Stimulated activated CD4-positive, alpha-beta T cell treated with anti-CD3 and anti-CD28 coated beads, TNF-alpha, amount 100 ng/mL, for 4 hours (primary cell): ENCODE data around the gene FAM117B.

Source experiments
- DNase-seq, 3 experiments: peaks; one replicate each; pipeline ENCODE4 v3.0.0-alpha.2; 2020; ENCODE audit warnings: low read depth in 3 of 3

FAM117B gene

GRCh38 chr2:202808754-202809153 is 174.0 kb downstream of the FAM117B start:
- DNase-seq = no peak

- no peak for DNase-seq
Observed at GRCh38 chr2:202813387-202813786, 178.6 kb downstream of the FAM117B start.

GRCh38 chr2:202814226-202814625 is 179.5 kb downstream of the FAM117B start:
- no peak for DNase-seq

- no peak for DNase-seq
Observed at GRCh38 chr2:202815548-202816360, 181.0 kb downstream of the FAM117B start.

GRCh38 chr2:202817771-202818170 is 183.0 kb downstream of the FAM117B start:
- no peak for DNase-seq

GRCh38 chr2:202818321-202818720 is 183.6 kb downstream of the FAM117B start:
- no peak for DNase-seq
